Astrocyte (in vitro differentiated cells and primary cell): ENCODE results near the gene C17orf67.

Source experiments
- CTCF ChIP-seq: IDR thresholded peaks from 2 replicates; pipeline ENCODE4 v1.5.1; 2011; ENCODE audit warnings: low read depth, mild to moderate bottlenecking, inconsistent platforms, low read length, moderate library complexity; ENCODE audit not compliant: insufficient read depth
- EZH2 ChIP-seq: IDR thresholded peaks from 2 replicates; pipeline ENCODE4 v1.6.1; 2012; ENCODE audit warnings: mild to moderate bottlenecking, low read length, inconsistent platforms; ENCODE audit not compliant: insufficient read depth

DNA sequence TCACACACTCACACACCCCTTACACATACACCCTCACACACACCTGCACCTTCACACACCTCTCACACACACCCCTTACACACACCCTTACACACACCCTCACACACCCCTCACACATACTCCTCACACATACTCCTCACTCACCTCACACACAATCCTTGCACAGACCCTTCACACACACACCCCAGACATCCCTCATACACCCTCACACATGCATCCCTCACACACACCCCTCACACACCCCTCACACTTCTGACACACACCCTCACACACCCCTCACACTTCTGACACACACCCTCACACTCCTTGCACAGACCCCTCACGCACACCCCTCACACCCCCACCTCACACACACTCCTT lies 23.9 kb downstream of the C17orf67 start:
- no peak for TF ChIP-seq CTCF
- no peak for TF ChIP-seq EZH2
